Measurements from ENCODE around the gene CXCL14. TPM values are rescaled to one million over a fixed set of nuclear protein-coding genes. Genes with fewer than 3 reads are reported as not detected.

The CXCL14 gene
- total RNA-seq (2021), result not detected in 2 replicates
- not detected for Bru-seq, nascent RNA
- BruChase-seq, experiment 1, labeled RNA remaining after a 2-hour chase, result not detected
- not detected for BruChase-seq, experiment 2, labeled RNA remaining after a 6-hour chase
- long read RNA-seq, result 0 reads

GRCh38 chr5:135578685-135579341 lies at the start of gene CXCL14:
Gene CXCL14, minus strand, starts transcription at chr5:135578991. Its CDS starts 213 bp downstream, at chr5:135578778.
- H3K9me2 ChIP-seq (ENCODE audit: insufficient read depth), result no peaks in the 10 kb centered on the region
- no peak for DNase-seq
- H3K27me3 ChIP-seq (ENCODE audit: insufficient read depth, low read depth), result peaks cover 80% of the 10 kb centered on the region
- no peaks in the 10 kb centered on the region for H3F3A ChIP-seq (ENCODE audit: insufficient read depth, low read depth)
- ChIA-PET POLR2A (ENCODE audit: unreplicated experiment) (no interaction called here), CTCF (no interaction called here)
- intact Hi-C loops (cut with micrococcal nuclease; ENCODE audit: unreplicated experiment), result no loop called here
- no peaks in the 10 kb centered on the region for H3K9me3 ChIP-seq (ENCODE audit: insufficient read depth, low read depth)
- TF ChIP-seq EZH2 (IDR thresholded peaks at IDR 0.05; ENCODE audit: low read depth), result no peak
- no TSS peak for BruUV-seq (replicated peaks)
- no peaks in the 10 kb centered on the region for H4K20me1 ChIP-seq (ENCODE audit: insufficient read depth)
- no peaks in the 10 kb centered on the region for H3K4me1 ChIP-seq (replicated peaks; ENCODE audit: insufficient read depth)
- no peak within 1 kb of the TSS for H2AFZ ChIP-seq
- H3K4me3 ChIP-seq, result no peak within 1 kb of the TSS
- no peak within 1 kb of the TSS for H3K4me2 ChIP-seq
- no peaks in the 10 kb centered on the region for H3K36me3 ChIP-seq (ENCODE audit: low read depth)
- no peaks in the 10 kb centered on the region for H3K79me2 ChIP-seq (ENCODE audit: low read depth)
- no peak within 1 kb of the TSS for H3K27ac ChIP-seq

- intact Hi-C loops (cut with micrococcal nuclease; ENCODE audit: unreplicated experiment), result no loop called here
Observed at GRCh38 chr5:135626636-135627035, 47.8 kb upstream of the CXCL14 start.

GRCh38 chr5:135625961-135626360 lies 47.2 kb upstream of the CXCL14 start:
- Histone ChIP-seq H3K4me3 (no peak overlapping the region), H3K4me2 (no peak overlapping the region), H3K9me3 (ENCODE audit: insufficient read depth, low read depth) (no peaks in the 10 kb centered on the region), H3K27ac (no peak overlapping the region), H4K20me1 (ENCODE audit: insufficient read depth) (no peaks in the 10 kb centered on the region), H3K36me3 (ENCODE audit: low read depth) (no peaks in the 10 kb centered on the region), H3K79me2 (ENCODE audit: low read depth) (no peaks in the 10 kb centered on the region), H3K4me1 (replicated peaks; ENCODE audit: insufficient read depth) (no peaks in the 10 kb centered on the region), H3K9me2 (ENCODE audit: insufficient read depth) (no peaks in the 10 kb centered on the region), H3F3A (ENCODE audit: insufficient read depth, low read depth) (no peaks in the 10 kb centered on the region), H2AFZ (no peak overlapping the region), H3K27me3 (ENCODE audit: insufficient read depth, low read depth) (peaks cover 43% of the 10 kb centered on the region)
- POLR2A ChIA-PET (ENCODE audit: unreplicated experiment), result no interaction called here
- no TSS peak for BruUV-seq (replicated peaks)
- no peak for DNase-seq
- CTCF ChIA-PET, result no interaction called here
- intact Hi-C loops (cut with micrococcal nuclease; ENCODE audit: unreplicated experiment), result no loop called here
- TF ChIP-seq EZH2 (IDR thresholded peaks at IDR 0.05; ENCODE audit: low read depth) (no peak), CTCF (conservative IDR thresholded peaks at IDR 0.05) (no peak)

More at GRCh38 chr5:135626636-135627035, 47.8 kb upstream of the CXCL14 start:
- no peaks in the 10 kb centered on the region for H4K20me1 ChIP-seq (ENCODE audit: insufficient read depth)
- no peaks in the 10 kb centered on the region for H3K4me1 ChIP-seq (replicated peaks; ENCODE audit: insufficient read depth)
- TF ChIP-seq CTCF (conservative IDR thresholded peaks at IDR 0.05), result no peak
- TF ChIP-seq EZH2 (IDR thresholded peaks at IDR 0.05; ENCODE audit: low read depth), result no peak
- no TSS peak for BruUV-seq (replicated peaks)
- no peak overlapping the region for H3K4me3 ChIP-seq
- no peaks in the 10 kb centered on the region for H3K9me2 ChIP-seq (ENCODE audit: insufficient read depth)
- H3K27ac ChIP-seq, result no peak overlapping the region
- H3K79me2 ChIP-seq (ENCODE audit: low read depth), result no peaks in the 10 kb centered on the region
- ChIA-PET CTCF (no interaction called here), POLR2A (ENCODE audit: unreplicated experiment) (no interaction called here)
- H3F3A ChIP-seq (ENCODE audit: insufficient read depth, low read depth), result no peaks in the 10 kb centered on the region
- no peak for DNase-seq
- H3K27me3 ChIP-seq (ENCODE audit: insufficient read depth, low read depth), result peaks cover 49% of the 10 kb centered on the region
- no peaks in the 10 kb centered on the region for H3K36me3 ChIP-seq (ENCODE audit: low read depth)
- no peak overlapping the region for H2AFZ ChIP-seq
- no peak overlapping the region for H3K4me2 ChIP-seq
- no peaks in the 10 kb centered on the region for H3K9me3 ChIP-seq (ENCODE audit: insufficient read depth, low read depth)

- H3K9me2 ChIP-seq (ENCODE audit: insufficient read depth), result no peaks in the 10 kb centered on the region
- H3K4me3 ChIP-seq, result no peak overlapping the region
- H3K27ac ChIP-seq, result no peak overlapping the region
- no TSS peak for BruUV-seq (replicated peaks)
- CTCF ChIA-PET, result no interaction called here
- H3K4me1 ChIP-seq (replicated peaks; ENCODE audit: insufficient read depth), result no peaks in the 10 kb centered on the region
- no peaks in the 10 kb centered on the region for H3K36me3 ChIP-seq (ENCODE audit: low read depth)
- intact Hi-C loops (cut with micrococcal nuclease; ENCODE audit: unreplicated experiment), result no loop called here
- no peaks in the 10 kb centered on the region for H3F3A ChIP-seq (ENCODE audit: insufficient read depth, low read depth)
- no peaks in the 10 kb centered on the region for H4K20me1 ChIP-seq (ENCODE audit: insufficient read depth)
- peaks cover 39% of the 10 kb centered on the region for H3K27me3 ChIP-seq (ENCODE audit: insufficient read depth, low read depth)
- no peak for TF ChIP-seq CTCF (conservative IDR thresholded peaks at IDR 0.05)
- no peak for TF ChIP-seq EZH2 (IDR thresholded peaks at IDR 0.05; ENCODE audit: low read depth)
- H2AFZ ChIP-seq, result no peak overlapping the region
- H3K79me2 ChIP-seq (ENCODE audit: low read depth), result no peaks in the 10 kb centered on the region
- no peaks in the 10 kb centered on the region for H3K9me3 ChIP-seq (ENCODE audit: insufficient read depth, low read depth)
- POLR2A ChIA-PET (ENCODE audit: unreplicated experiment), result no interaction called here
- DNase-seq, result no peak
- H3K4me2 ChIP-seq, result no peak overlapping the region
Observed at GRCh38 chr5:135625486-135625885, 46.7 kb upstream of the CXCL14 start.

Measured in PC-9 (cell line).